Parathyroid adenoma (tissue), 2 donors: ENCODE results near the gene RABGEF1.

Experiments used
- H2AFZ ChIP-seq: fragments of 300-600 bp; sonication (generic); one replicate; pipeline ENCODE4 v1.7.0; 2017; ENCODE audit warnings: antibody characterized with exemption, mild to moderate bottlenecking
- H3K27ac ChIP-seq: fragments of 300-600 bp; sonication (generic); one replicate; pipeline ENCODE4 v1.7.0; 2017
- H3K27me3 ChIP-seq: fragments of 300-600 bp; sonication (generic); one replicate; pipeline ENCODE4 v1.7.0; 2017; ENCODE audit warnings: low read length; ENCODE audit not compliant: control insufficient read depth, insufficient read depth
- H3K36me3 ChIP-seq: fragments of 300-600 bp; sonication (generic); one replicate; pipeline ENCODE4 v1.7.0; 2017; ENCODE audit warnings: low read length; ENCODE audit not compliant: control insufficient read depth, insufficient read depth
- H3K4me1 ChIP-seq: fragments of 300-600 bp; sonication (generic); one replicate; pipeline ENCODE4 v1.7.0; 2017; ENCODE audit warnings: control low read depth
- H3K4me2 ChIP-seq: fragments of 300-600 bp; sonication (generic); one replicate; pipeline ENCODE4 v1.7.0; 2017; ENCODE audit warnings: low read length
- H3K4me3 ChIP-seq: fragments of 300-600 bp; sonication (generic); one replicate; pipeline ENCODE4 v1.7.0; 2017; ENCODE audit warnings: low read depth, low read length
- H3K79me2 ChIP-seq: fragments of 300-600 bp; sonication (generic); one replicate; pipeline ENCODE4 v1.7.0; 2017; ENCODE audit warnings: control low read depth
- H3K9ac ChIP-seq: fragments of 300-600 bp; sonication (generic); one replicate; pipeline ENCODE4 v1.7.0; 2017; ENCODE audit warnings: mild to moderate bottlenecking
- H3K9me3 ChIP-seq: fragments of 300-600 bp; sonication (generic); one replicate; pipeline ENCODE4 v1.7.0; 2017; ENCODE audit warnings: low read length; ENCODE audit not compliant: control insufficient read depth
- CTCF ChIP-seq: fragments of 300-600 bp; sonication (generic); IDR thresholded peaks from one replicate; pipeline ENCODE4 v1.7.0; 2017; ENCODE audit warnings: antibody characterized with exemption, mild to moderate bottlenecking
- donor health status: primary hyperparathyroidism.

Gene RABGEF1

GRCh38 chr7:66734006-66734405 is 6.5 kb upstream of the RABGEF1 start:
- no peak for TF ChIP-seq CTCF
- Histone ChIP-seq H3K79me2 (peaks cover 4% of the 10 kb centered on the region), H3K27ac (no peak overlapping the region), H3K36me3 (no peaks in the 10 kb centered on the region), H3K4me3 (no peak overlapping the region), H3K27me3 (no peaks in the 10 kb centered on the region), H3K9me3 (no peaks in the 10 kb centered on the region), H3K4me1 (no peaks in the 10 kb centered on the region), H2AFZ (no peak overlapping the region), H3K4me2 (no peak overlapping the region), H3K9ac (no peak overlapping the region)

- Histone ChIP-seq H3K9me3 (no peaks in the 10 kb centered on the region), H3K9ac (no peak overlapping the region), H3K4me1 (no peaks in the 10 kb centered on the region), H3K36me3 (no peaks in the 10 kb centered on the region), H3K27me3 (no peaks in the 10 kb centered on the region), H2AFZ (no peak overlapping the region), H3K27ac (no peak overlapping the region), H3K4me3 (no peak overlapping the region), H3K79me2 (peaks cover 4% of the 10 kb centered on the region), H3K4me2 (no peak overlapping the region)
- TF ChIP-seq CTCF, result no peak
Measured at GRCh38 chr7:66735154-66735553, 5.4 kb upstream of the RABGEF1 start.

- Histone ChIP-seq H3K79me2 (peaks cover 4% of the 10 kb centered on the region), H3K27ac (no peak overlapping the region), H3K4me2 (no peak overlapping the region), H3K4me1 (no peaks in the 10 kb centered on the region), H3K4me3 (no peak overlapping the region), H3K36me3 (no peaks in the 10 kb centered on the region), H3K27me3 (no peaks in the 10 kb centered on the region), H3K9ac (no peak overlapping the region), H2AFZ (no peak overlapping the region), H3K9me3 (no peaks in the 10 kb centered on the region)
- TF ChIP-seq CTCF, result no peak
Measured at GRCh38 chr7:66735850-66736249, 4.7 kb upstream of the RABGEF1 start.

- Histone ChIP-seq H3K27ac (no peak overlapping the region), H3K4me1 (no peaks in the 10 kb centered on the region), H3K36me3 (no peaks in the 10 kb centered on the region), H3K79me2 (peaks cover 12% of the 10 kb centered on the region), H3K9me3 (no peaks in the 10 kb centered on the region), H2AFZ (no peak overlapping the region), H3K9ac (no peak overlapping the region), H3K4me2 (no peak overlapping the region), H3K27me3 (no peaks in the 10 kb centered on the region), H3K4me3 (no peak overlapping the region)
- TF ChIP-seq CTCF, result no peak
Measured at GRCh38 chr7:66736892-66737291, 3.6 kb upstream of the RABGEF1 start.

GRCh38 chr7:66737667-66738066 is 2.9 kb upstream of the RABGEF1 start:
- Histone ChIP-seq H3K4me3 (no peak overlapping the region), H3K4me1 (no peaks in the 10 kb centered on the region), H2AFZ (no peak overlapping the region), H3K36me3 (no peaks in the 10 kb centered on the region), H3K9ac (no peak overlapping the region), H3K27me3 (no peaks in the 10 kb centered on the region), H3K79me2 (peaks cover 16% of the 10 kb centered on the region), H3K27ac (no peak overlapping the region), H3K4me2 (no peak overlapping the region), H3K9me3 (no peaks in the 10 kb centered on the region)
- TF ChIP-seq CTCF, result no peak
